OCI-LY3 (cell line): ENCODE measurements around the gene SYT5.

Experiments
- EZH2phosphoT487 ChIP-seq: fragments of 200-600 bp; shearing (Covaris generic); IDR thresholded peaks from 2 replicates; pipeline ENCODE4 v1.6.1; 2018; ENCODE audit warnings: antibody characterized with exemption, mixed run types, low read depth
- TF ChIP-seq, protein P1 (sequence below): fragments of 200-600, 300-600 bp; sonication (generic); IDR thresholded peaks from 2 replicates; pipeline ENCODE4 v1.5.1; 2014; ENCODE audit warnings: antibody characterized with exemption, low read length, low read depth

- TF ChIP-seq, protein P1, sequence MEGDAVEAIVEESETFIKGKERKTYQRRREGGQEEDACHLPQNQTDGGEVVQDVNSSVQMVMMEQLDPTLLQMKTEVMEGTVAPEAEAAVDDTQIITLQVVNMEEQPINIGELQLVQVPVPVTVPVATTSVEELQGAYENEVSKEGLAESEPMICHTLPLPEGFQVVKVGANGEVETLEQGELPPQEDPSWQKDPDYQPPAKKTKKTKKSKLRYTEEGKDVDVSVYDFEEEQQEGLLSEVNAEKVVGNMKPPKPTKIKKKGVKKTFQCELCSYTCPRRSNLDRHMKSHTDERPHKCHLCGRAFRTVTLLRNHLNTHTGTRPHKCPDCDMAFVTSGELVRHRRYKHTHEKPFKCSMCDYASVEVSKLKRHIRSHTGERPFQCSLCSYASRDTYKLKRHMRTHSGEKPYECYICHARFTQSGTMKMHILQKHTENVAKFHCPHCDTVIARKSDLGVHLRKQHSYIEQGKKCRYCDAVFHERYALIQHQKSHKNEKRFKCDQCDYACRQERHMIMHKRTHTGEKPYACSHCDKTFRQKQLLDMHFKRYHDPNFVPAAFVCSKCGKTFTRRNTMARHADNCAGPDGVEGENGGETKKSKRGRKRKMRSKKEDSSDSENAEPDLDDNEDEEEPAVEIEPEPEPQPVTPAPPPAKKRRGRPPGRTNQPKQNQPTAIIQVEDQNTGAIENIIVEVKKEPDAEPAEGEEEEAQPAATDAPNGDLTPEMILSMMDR: peak; percentile 51
- TF ChIP-seq EZH2phosphoT487: no peak
Measured at GRCh38 chr19:55212447-55212846, 32.4 kb upstream of the SYT5 start.
